Chondrocyte (in vitro differentiated cells): Measurements from ENCODE around the gene PRKCH. TPM values are rescaled to one million over a fixed set of nuclear protein-coding genes. Genes with fewer than 3 reads are reported as not detected.

Experiments
- DNase-seq: peaks from one replicate; pipeline ENCODE4 v3.0.0; 2021; ENCODE audit warnings: mixed read lengths, low spot score
- H3K27ac Mint-ChIP-seq: one replicate; pipeline ENCODE4 v1.8.0; 2021; ENCODE audit warnings: mild to moderate bottlenecking, moderate library complexity, mixed read lengths; ENCODE audit not compliant: unreplicated experiment
- H3K27me3 Mint-ChIP-seq: 2 replicates; pipeline ENCODE4 v1.8.0; 2021; ENCODE audit warnings: low read depth, mixed read lengths
- H3K36me3 Mint-ChIP-seq: 2 replicates; pipeline ENCODE4 v1.8.0; 2021; ENCODE audit warnings: low read depth, mixed read lengths
- H3K4me1 Mint-ChIP-seq: 2 replicates; pipeline ENCODE4 v1.8.0; 2021; ENCODE audit warnings: low read depth, mild to moderate bottlenecking, mixed read lengths
- H3K4me3 Mint-ChIP-seq: one replicate; pipeline ENCODE4 v1.8.0; 2021; ENCODE audit warnings: mild to moderate bottlenecking, moderate library complexity, mixed read lengths; ENCODE audit not compliant: unreplicated experiment
- H3K9me3 Mint-ChIP-seq: 2 replicates; pipeline ENCODE4 v1.8.0; 2021; ENCODE audit warnings: low read depth, mixed read lengths
- CTCF ChIP-seq: fragments of 200-600 bp; sonication (generic); IDR thresholded peaks from 2 replicates; pipeline ENCODE4 v1.5.0; 2021; ENCODE audit warnings: antibody characterized with exemption, mild to moderate bottlenecking, moderate library complexity
- total RNA-seq: library from RNA; stranded (reverse); gene quantifications from 3 replicates; pipeline ENCODE4 v1.2.1, GENCODE V29; 2021

The PRKCH gene
- total RNA-seq, 1 donor from 2014 or later, result 9.7 TPM

- Mint-ChIP-seq H3K27ac (no peak overlapping the region), H3K4me1 (peaks cover 75% of the 10 kb centered on the region), H3K9me3 (no peaks in the 10 kb centered on the region), H3K27me3 (no peaks in the 10 kb centered on the region), H3K4me3 (no peak overlapping the region), H3K36me3 (no peaks in the 10 kb centered on the region)
- TF ChIP-seq CTCF, result no peak
- DNase-seq, result no peak
Observed at GRCh38 chr14:61535458-61535857, 214.1 kb downstream of the PRKCH start.

- TF ChIP-seq CTCF, result no peak
- no peaks in the 10 kb centered on the region for H3K9me3 Mint-ChIP-seq
- peak overlapping the region; percentile 92 for H3K27ac Mint-ChIP-seq
- H3K4me1 Mint-ChIP-seq, result peaks cover 63% of the 10 kb centered on the region
- no peak for DNase-seq
- no peaks in the 10 kb centered on the region for H3K27me3 Mint-ChIP-seq
- H3K36me3 Mint-ChIP-seq, result no peaks in the 10 kb centered on the region
- H3K4me3 Mint-ChIP-seq, result no peak overlapping the region
Observed at GRCh38 chr14:61536661-61537562, 215.5 kb downstream of the PRKCH start.

GRCh38 chr14:61537563-61538463 lies 216.4 kb downstream of the PRKCH start:
- TF ChIP-seq CTCF, result no peak
- Mint-ChIP-seq H3K4me1 (peaks cover 61% of the 10 kb centered on the region), H3K4me3 (no peak overlapping the region)

GRCh38 chr14:61538464-61539022 lies 217.2 kb downstream of the PRKCH start:
- Mint-ChIP-seq H3K9me3 (no peaks in the 10 kb centered on the region), H3K27ac (peak overlapping the region; percentile 92), H3K36me3 (no peaks in the 10 kb centered on the region), H3K27me3 (no peaks in the 10 kb centered on the region), H3K4me1 (peaks cover 61% of the 10 kb centered on the region), H3K4me3 (no peak overlapping the region)
- DNase-seq, result no peak
- TF ChIP-seq CTCF, result no peak

More at GRCh38 chr14:61537563-61538463, 216.4 kb downstream of the PRKCH start:
- Mint-ChIP-seq H3K36me3 (no peaks in the 10 kb centered on the region), H3K27me3 (no peaks in the 10 kb centered on the region), H3K27ac (peak overlapping the region; percentile 92), H3K9me3 (no peaks in the 10 kb centered on the region)
- no peak for DNase-seq

- H3K27me3 Mint-ChIP-seq, result no peaks in the 10 kb centered on the region
- H3K4me3 Mint-ChIP-seq, result no peak overlapping the region
- DNase-seq, result no peak
- H3K9me3 Mint-ChIP-seq, result no peaks in the 10 kb centered on the region
- H3K4me1 Mint-ChIP-seq, result peaks cover 68% of the 10 kb centered on the region
- TF ChIP-seq CTCF, result no peak
- H3K36me3 Mint-ChIP-seq, result no peaks in the 10 kb centered on the region
- H3K27ac Mint-ChIP-seq, result peak overlapping the region; percentile 30
Observed at GRCh38 chr14:61539631-61540030, 218.3 kb downstream of the PRKCH start.
